DMS53 (cell line): ENCODE results near the gene MUC22.
A peak's percentile ranks its signal among the peaks of the same experiment; 100 is the strongest.
"Not testable (repeated sequence)": the region's sequence is repeated elsewhere in the genome, so short reads cannot be mapped to it uniquely, and the experiment has no call there.

Experiments
- DNase-seq: peaks from one replicate; lab custom pipeline; 2025; lab: John Stamatoyannopoulos, UW

MUC22 gene

DNA sequence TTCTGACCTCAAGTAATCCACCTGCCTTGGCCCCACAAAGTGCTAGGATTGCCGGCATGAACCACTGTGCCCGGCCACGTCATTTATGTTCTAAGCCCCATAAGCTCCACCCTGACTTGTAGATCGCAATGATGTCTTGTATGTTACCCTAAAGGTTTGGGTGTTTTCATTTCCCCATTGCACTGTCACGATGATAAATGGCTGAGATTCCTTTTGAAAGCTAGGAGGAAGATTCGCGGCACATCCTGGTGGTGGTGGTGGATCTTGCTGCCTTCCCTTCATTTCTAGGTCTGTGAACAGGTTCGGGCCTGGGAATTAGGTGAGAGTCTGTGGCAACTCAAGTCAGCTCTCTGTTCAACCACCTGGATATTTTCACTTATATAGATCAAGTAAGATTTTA is 28.3 kb downstream of the MUC22 start:
- DNase-seq = no peak

GRCh38 chr6:31040801-31041200 is 30.5 kb downstream of the MUC22 start:
- no peak for DNase-seq

DNA sequence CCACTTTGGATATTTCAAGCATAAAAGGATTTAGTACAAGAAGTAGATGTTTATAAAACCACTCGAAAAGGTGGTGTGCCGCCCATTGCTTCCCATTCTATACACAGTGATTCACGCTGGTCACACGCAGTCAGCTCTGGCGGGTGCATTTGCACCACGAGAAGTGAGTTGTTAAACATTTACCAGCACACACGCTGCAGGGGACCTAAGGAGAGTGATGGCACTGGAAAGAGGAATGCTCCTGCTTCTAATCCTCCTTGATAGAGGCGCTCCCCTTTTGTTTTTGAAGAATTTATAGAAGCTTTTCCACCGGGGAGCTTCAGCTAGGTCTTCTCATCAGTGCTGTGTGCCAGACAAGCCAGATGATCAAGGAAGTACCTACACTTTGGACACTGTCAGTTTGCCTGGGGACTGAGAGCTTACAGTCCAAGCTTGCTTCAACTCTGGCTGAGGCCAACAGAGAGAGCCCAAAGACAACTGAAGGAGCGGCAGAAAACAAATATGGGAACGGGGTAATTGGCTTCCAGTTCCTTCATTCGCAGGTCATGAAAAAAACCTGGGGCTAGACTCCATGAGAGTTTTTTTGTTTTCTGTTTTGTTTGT is 31.2 kb downstream of the MUC22 start:
- peak; percentile 79 for DNase-seq

- peak; percentile 39 for DNase-seq
These were observed 32.5 kb downstream of the MUC22 start for GRCh38 chr6:31042806-31043205.

DNA sequence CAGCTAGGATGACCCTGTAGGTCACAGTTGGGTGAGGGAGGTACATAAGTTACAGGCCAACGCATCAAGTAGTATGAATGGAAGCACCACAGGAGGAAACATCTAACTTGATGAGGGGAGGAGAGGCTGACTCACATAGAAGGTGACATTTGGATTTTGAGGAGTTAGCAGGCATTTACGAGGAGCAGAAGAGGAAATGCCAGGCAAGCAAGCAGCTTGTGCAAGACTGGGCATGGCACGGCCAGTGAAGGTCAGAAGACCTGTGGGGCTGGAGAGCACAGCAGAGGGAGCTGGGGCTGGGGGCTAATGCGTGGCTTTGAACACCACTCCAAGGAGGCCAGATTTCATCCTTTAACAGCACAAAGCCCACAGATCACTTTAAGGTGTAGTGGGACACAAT is 37.8 kb downstream of the MUC22 start:
- no peak for DNase-seq

GRCh38 chr6:31049518-31049917 is 39.2 kb downstream of the MUC22 start:
- DNase-seq = no peak

DNA sequence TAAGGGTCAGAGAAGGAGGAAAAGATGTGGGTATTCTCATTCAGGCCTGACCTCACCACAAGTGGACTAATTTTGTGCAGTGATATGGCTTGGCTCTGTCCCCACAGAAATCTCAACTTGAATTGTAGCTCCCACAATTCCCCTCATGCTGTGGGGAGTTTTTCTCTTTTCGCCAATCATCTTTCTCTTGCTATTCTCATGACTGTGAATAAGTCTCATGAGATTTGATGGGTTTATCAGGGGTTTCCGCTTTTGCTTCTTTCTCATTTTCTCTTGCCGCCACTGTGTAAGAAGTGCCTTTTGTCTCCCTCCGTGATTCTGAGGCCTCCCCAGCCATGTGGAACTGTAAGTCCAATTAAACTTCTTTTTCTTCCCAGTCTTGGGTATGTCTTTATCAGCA is 42.9 kb downstream of the MUC22 start:
- DNase-seq = not testable (repeated sequence)

GRCh38 chr6:31053873-31054272 is 43.6 kb downstream of the MUC22 start:
- no peak for DNase-seq

DNA sequence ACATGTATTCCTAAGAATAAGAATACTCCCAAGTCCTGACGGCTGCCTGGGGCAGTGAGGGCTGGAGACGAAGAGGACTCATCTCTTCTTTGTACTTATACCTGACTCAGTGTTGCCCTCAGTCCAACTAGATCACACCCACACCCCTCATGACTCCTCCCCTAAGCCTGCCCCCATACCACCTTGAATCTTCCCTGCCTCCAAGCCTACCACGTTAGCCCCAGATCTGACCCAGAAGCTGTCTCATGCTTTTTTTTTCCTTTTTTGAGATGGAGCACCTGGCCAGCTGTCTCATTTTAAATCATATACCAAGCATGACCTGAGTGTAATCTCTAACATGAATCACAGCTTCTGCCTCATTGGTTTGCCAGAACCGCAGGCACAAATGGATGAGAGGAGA is 45.2 kb downstream of the MUC22 start:
- DNase-seq = no peak

GRCh38 chr6:31057426-31058003 is 47.2 kb downstream of the MUC22 start:
- no peak for DNase-seq

DNA sequence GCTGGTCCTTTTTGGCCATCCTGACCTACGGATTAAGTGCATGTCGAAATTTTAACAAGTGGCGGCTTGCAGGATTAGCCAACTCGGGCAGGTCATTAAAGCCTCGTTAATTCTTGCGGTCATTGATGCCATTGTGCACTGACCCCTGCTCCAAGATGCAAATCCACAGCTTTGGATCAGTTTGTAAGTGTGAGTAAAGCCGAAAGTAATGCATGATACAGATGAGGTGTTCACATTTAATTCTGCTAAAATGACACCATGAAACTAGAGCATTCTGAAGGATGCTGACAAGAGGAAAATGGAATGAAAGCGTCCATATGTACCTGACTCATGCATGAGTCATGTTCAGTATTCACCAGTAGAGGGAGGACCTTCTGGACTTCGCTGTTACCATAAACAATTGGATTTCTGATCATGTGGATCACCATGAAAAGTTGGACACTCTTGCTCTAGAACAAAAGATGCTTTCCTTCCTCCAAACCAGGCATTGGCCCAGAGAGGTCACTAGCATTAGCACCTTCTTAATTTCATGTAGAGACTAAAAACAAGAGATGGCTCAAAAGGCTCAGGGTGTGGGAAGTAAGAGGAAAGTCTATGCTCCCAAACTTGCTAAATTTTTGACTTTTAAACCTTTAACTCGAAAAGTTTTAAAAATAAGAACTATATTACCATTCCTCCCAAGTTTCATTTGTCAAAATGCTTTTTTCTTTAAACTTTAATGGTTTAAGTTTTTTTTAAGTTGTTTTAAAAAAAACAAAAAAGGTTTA is 48.0 kb downstream of the MUC22 start:
- peak; percentile 83 for DNase-seq

DNA sequence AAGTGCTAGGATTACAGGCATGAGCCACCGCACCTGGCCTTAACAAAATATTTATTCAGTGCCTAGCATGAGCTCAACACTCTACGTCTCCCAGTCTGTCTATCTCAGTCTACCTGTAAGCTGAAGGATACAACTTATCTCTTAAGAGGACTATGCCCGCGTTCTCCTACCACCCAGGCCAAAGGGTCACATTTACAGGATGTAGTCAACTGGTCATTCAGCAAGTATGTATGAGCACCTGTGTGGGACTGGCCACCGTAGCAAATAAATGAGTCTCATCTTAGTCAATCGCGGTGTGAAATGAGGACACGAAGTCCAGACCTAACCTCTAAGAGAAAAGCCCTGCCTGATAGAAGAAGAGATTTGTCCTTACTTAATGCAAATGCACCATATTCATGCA is 49.9 kb downstream of the MUC22 start:
- DNase-seq = no peak

DNA sequence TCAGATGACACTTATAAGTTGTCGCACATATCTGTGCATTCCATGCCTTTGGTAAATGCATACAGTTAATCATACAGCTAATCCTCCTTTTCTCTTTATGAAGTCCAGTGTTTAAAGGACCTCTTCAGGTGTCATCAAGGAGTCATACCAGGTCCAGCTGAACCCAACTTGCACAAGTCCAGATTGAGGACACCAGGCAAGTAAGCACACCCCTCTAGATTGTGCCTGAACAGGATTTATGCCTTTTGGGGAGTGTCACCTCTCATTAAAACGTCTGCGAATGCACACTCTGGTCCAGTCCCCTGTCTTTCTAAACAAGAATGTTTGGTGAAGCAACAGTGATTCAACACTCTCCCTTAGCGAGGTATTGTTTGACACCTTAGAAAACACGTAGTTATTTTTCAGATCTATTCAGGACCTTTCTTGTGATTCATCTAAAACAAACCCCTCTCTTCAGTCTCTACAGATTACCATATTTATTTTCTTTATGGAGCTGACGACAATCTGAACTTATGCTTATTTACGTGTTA is 53.7 kb downstream of the MUC22 start:
- no peak for DNase-seq

DNA sequence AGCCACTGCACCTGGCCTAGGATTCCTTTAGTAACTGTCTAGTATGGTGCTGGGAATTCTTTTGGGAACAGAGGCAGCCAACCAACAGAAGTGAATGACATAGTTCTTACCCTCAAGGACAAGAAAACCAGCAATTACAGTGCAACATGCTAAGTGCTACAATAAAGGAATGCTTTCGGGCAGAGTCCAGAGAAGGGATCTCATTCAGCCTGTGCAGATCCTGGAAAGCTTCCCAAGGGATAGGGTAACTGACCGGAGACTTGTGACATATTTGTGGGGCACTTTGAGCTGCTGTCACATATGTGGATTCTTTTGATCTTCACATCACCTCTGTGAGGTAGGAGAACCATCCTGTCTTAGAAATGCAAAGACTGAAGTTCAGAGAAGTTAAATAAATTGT is 55.3 kb downstream of the MUC22 start:
- no peak for DNase-seq

DNA sequence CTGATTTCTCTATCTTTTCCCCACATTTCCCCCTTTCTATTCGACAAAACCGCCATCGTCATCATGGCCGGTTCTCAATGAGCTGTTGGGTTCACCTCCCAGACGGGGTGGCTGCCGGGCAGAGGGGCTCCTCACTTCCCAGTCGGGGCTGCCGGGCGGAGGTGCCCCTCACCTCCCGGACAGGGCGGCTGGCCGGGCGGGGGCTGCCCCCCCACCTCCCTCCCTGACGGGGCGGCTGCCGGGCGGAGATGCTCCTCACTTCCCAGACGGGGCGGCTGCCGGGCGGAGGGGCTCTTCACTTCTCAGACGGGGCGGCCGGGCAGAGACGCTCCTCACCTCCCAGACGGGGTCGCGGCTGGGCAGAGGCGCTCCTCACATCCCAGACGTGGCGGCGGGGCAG is 56.8 kb downstream of the MUC22 start:
- not testable (repeated sequence) for DNase-seq

- DNase-seq = not testable (repeated sequence)
These were observed 57.8 kb downstream of the MUC22 start for GRCh38 chr6:31067891-31068668.

DNA sequence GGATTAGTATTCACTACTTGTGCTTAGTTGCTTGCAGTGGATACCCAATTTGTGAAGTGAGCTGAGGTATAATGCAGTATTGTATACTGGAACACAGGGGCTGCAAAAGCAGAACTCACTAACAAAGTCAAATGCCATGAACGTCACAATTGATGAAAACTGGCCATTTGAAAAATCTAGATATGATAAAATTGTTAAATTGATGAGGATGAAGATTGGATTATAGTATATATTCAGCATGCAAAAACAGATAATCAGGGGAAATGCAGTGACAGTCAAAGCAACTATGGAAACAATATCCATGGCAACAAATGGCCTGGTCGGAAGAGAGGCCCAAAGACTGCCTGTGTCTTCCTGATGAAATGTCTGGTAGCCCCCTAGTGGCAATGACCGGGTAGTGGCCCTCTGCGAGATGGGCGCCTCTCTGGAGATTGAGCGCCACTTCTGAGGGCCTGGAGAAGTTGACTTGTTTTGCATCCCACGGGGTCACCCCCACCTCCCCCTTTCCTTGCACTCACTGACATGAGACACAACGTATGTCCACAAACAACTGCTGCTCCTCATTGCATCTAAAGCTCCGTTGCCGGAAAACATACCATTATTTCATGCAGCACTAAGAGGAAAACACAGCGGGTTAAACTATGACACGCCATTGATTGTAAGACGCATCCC is 58.5 kb downstream of the MUC22 start:
- DNase-seq = peak; percentile 91

DNA sequence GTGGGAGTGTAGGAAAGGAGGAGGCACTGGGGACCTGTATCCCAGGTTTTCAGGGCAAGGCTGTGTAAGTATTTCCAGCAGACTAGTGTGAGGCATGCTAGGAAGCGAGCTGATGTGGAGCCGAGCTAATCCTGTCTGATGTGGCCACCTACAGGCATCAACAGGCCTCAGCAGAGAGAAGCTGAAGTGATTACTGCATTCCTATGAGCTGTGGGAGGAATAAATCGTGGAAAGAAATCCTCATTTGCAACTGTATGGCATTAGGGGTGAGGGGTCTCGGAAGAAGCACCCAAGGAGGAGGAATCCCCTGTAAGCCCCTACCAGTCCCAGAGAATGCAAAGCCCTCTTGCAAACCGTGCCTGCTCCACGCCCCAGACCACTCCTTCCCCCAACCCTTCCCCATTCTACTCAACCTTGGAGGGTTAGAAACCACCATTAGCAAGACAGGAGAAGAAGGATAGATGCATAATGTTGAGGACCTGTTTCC is 60.5 kb downstream of the MUC22 start:
- DNase-seq = peak; percentile 73

- no peak for DNase-seq
These were observed 64.1 kb downstream of the MUC22 start for GRCh38 chr6:31074401-31074800.

DNA sequence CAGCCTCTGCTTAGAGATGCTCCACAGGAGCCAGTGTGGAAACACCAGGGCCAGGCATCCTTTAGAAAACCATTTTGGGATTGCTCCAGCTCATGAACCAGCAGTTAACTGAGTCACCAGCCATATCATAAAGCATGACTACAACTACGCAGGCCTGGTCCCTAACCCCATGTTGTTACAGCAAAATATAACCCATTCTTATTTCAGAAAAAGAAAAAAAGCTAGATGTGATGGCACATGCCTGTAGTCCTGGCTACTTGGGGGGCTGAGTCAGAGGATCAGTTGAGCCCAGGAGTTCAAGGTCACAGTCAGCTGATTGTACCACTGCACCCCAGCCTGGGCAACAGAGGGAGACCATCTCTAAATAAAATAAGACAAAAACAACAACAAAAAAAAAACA is 65.3 kb downstream of the MUC22 start:
- DNase-seq = no peak

- no peak for DNase-seq
These were observed 66.3 kb downstream of the MUC22 start for GRCh38 chr6:31076611-31077010.
